Endothelial cell of umbilical vein (primary cell): ENCODE results near the gene MTFMT. TPM values are rescaled to one million over a fixed set of nuclear protein-coding genes. Genes with fewer than 3 reads are reported as not detected.

Experiments used
- BruUV-seq: library from RNA; stranded (reverse); fragments of 400-500 nt; replicated peaks from 2 replicates; lab custom pipeline; 2021; lab: Mats Ljungman, UMichigan
- CTCF ChIA-PET: fragments of 300-600, 350-600 bp; sonication (Branson Sonifier 250); formaldehyde crosslinking; loops from one replicate; lab custom pipeline; 2021; ENCODE audit warnings: antibody characterized with exemption, inconsistent platforms; lab: Charles Lee
- POLR2A ChIA-PET: fragments of 300-600, 350-600 bp; sonication (Branson Sonifier 250); formaldehyde crosslinking; loops from one replicate; lab custom pipeline; 2021; ENCODE audit warnings: antibody characterized with exemption, inconsistent platforms; lab: Charles Lee
- DNase-seq: peaks from one replicate; pipeline ENCODE4 v3.0.0-alpha.2; 2011; ENCODE audit warnings: low read depth, low spot score
- FAIRE-seq: peaks from 2 replicates; lab custom pipeline; 2011; peaks lifted over from hg19 to GRCh38; lab: Jason Lieb, UNC
- H2AFZ ChIP-seq: 2 replicates; pipeline ENCODE4 v1.6.0; 2012; ENCODE audit warnings: low read depth, low read length, control low read depth, inconsistent platforms
- H3K27ac ChIP-seq: 2 replicates; pipeline ENCODE4 v1.5.1; 2011; ENCODE audit warnings: low read depth, mild to moderate bottlenecking, control low read depth, low read length, moderate library complexity; ENCODE audit not compliant: insufficient read depth
- H3K27me3 ChIP-seq, 2 experiments: 2 replicates each; pipeline versions ENCODE4 v1.6.0 to v1.6.1; 2011; ENCODE audit warnings: low read length in 2 of 2, mixed read lengths in 1 of 2; ENCODE audit not compliant: control insufficient read depth in 2 of 2, insufficient read depth in 2 of 2
- H3K36me3 ChIP-seq, 2 experiments: 2 replicates in 1 of 2; 3 replicates in 1 of 2; pipeline ENCODE4 v1.5.1; 2011; ENCODE audit warnings: low read length in 2 of 2, mild to moderate bottlenecking in 1 of 2, moderate library complexity in 1 of 2; ENCODE audit not compliant: control insufficient read depth in 2 of 2, insufficient read depth in 2 of 2; ENCODE audit errors: extremely low read depth in 1 of 2
- H3K4me1 ChIP-seq: 3 replicates; pipeline ENCODE4 v1.5.1; 2011; ENCODE audit warnings: mild to moderate bottlenecking, low read length; ENCODE audit not compliant: control insufficient read depth, insufficient read depth; ENCODE audit errors: extremely low read depth
- H3K4me2 ChIP-seq: 2 replicates; pipeline ENCODE4 v1.6.1; 2011; ENCODE audit warnings: low read length, control low read depth, mixed read lengths; ENCODE audit not compliant: insufficient read depth
- H3K4me3 ChIP-seq, 3 experiments: fragments of 200-600 bp in 1 of 3; sonication (generic), shearing (Covaris generic) in 1 of 3; replicated peaks in 1 of 3; 2 replicates each; pipeline ENCODE4 v1.5.1; 2011 to 2016; ENCODE audit warnings: control low read depth in 3 of 3, low read length in 3 of 3, mild to moderate bottlenecking in 2 of 3, inconsistent platforms in 1 of 3, low read depth in 1 of 3, moderate library complexity in 1 of 3; ENCODE audit not compliant: insufficient read depth in 1 of 3
- H3K79me2 ChIP-seq: 2 replicates; pipeline ENCODE4 v1.6.0; 2012; ENCODE audit warnings: low read length, inconsistent platforms; ENCODE audit not compliant: control insufficient read depth, insufficient read depth
- H3K9ac ChIP-seq: replicated peaks from 2 replicates; pipeline ENCODE3; 2011; ENCODE audit warnings: low read length, control low read depth; ENCODE audit not compliant: insufficient read depth; ENCODE audit errors: extremely low read depth
- H3K9me1 ChIP-seq: replicated peaks from 3 replicates; pipeline ENCODE4 v1.6.0; 2011; ENCODE audit warnings: mild to moderate bottlenecking, low read length; ENCODE audit not compliant: control insufficient read depth, insufficient read depth; ENCODE audit errors: extremely low read depth
- H3K9me3 ChIP-seq: replicated peaks from 2 replicates; pipeline ENCODE4 v1.5.1; 2012; ENCODE audit warnings: low read length, inconsistent platforms; ENCODE audit not compliant: control insufficient read depth, insufficient read depth
- H4K20me1 ChIP-seq: replicated peaks from 2 replicates; pipeline ENCODE3; 2011; ENCODE audit warnings: mild to moderate bottlenecking, low read length; ENCODE audit not compliant: control insufficient read depth, insufficient read depth; ENCODE audit errors: extremely low read depth
- EZH2 ChIP-seq: IDR thresholded peaks from 2 replicates; pipeline ENCODE4 v1.6.1; 2012; ENCODE audit warnings: borderline replicate concordance, low read depth, mild to moderate bottlenecking, moderate library complexity, low read length, inconsistent platforms; ENCODE audit not compliant: severe bottlenecking
- FOS ChIP-seq: IDR thresholded peaks from 2 replicates; pipeline ENCODE4 v1.6.1; 2011; ENCODE audit warnings: mild to moderate bottlenecking, low read length, moderate library complexity, borderline replicate concordance; ENCODE audit not compliant: insufficient read depth
- GATA2 ChIP-seq: IDR thresholded peaks from 2 replicates; pipeline ENCODE4 v1.7.0; 2011; ENCODE audit warnings: low read depth, mild to moderate bottlenecking, moderate library complexity, mixed read lengths, low read length; ENCODE audit not compliant: insufficient read length, insufficient read depth
- JUN ChIP-seq: IDR thresholded peaks from 2 replicates; pipeline ENCODE4 v1.6.1; 2011; ENCODE audit warnings: borderline replicate concordance, low read depth; ENCODE audit not compliant: insufficient read length, insufficient read depth
- MYC ChIP-seq: IDR thresholded peaks from one replicate; pipeline ENCODE4 v1.6.1; 2011; ENCODE audit warnings: mild to moderate bottlenecking, low read depth, low read length
- POLR2A ChIP-seq: IDR thresholded peaks from 2 replicates; pipeline ENCODE4 v1.6.1; 2012; ENCODE audit warnings: low read depth, mild to moderate bottlenecking, control low read depth, low read length
- POLR2AphosphoS5 ChIP-seq: IDR thresholded peaks from 2 replicates; pipeline ENCODE4 v1.6.1; 2012; ENCODE audit warnings: low read depth, mild to moderate bottlenecking, control low read depth, low read length, moderate library complexity; ENCODE audit not compliant: insufficient read depth
- dilution Hi-C: fragments of 300-500 bp; cut with MboI; formaldehyde crosslinking; loops from one replicate; pipeline ENCODE4 v1.15.0; 2019; ENCODE audit warnings: low sequenced_read_pairs; ENCODE audit not compliant: extremely low pct_ligation_motif_present
- intact Hi-C: fragments of 100-400 bp; cut with micrococcal nuclease; formaldehyde crosslinking; loops from one replicate; pipeline ENCODE4 v1.10.0; 2022
- polyA plus RNA-seq, 4 experiments: library from polyadenylated mRNA; depleted of rRNA in 3 of 4; stranded (reverse) in 3 of 4; unstranded in 1 of 4; fragments of >200 nt; gene quantifications; 2 replicates each; pipeline versions ENCODE4 v1.2.1 to v1.2.3, GENCODE V29; 2011 to 2012; ENCODE audit warnings: missing spikeins in 1 of 4
- total RNA-seq: library from RNA; stranded (reverse); gene quantifications from 2 replicates; pipeline ENCODE4 v1.2.3, GENCODE V29; 2021
- TF ChIP-seq, protein P1 (sequence below): IDR thresholded peaks from 2 replicates; pipeline ENCODE4 v1.6.1; 2011; ENCODE audit not compliant: insufficient read depth, insufficient read length
- TF ChIP-seq, protein P2 (sequence below), 2 donors: IDR thresholded peaks; 1 replicate in 1 of 2; 2 replicates in 1 of 2; pipeline ENCODE4 v1.5.1; 2011; ENCODE audit warnings: low read length in 2 of 2, mild to moderate bottlenecking in 2 of 2, moderate library complexity in 2 of 2, control low read depth in 1 of 2, inconsistent platforms in 1 of 2, low read depth in 1 of 2; ENCODE audit not compliant: insufficient read depth in 1 of 2; ENCODE audit errors: extremely low read depth in 1 of 2

Gene MTFMT
- total and polyA plus RNA-seq, 2 donors (not counting 3 experiments of a cell fraction or from before 2014, with no cell fraction given): 7.5 to 20.4 TPM

DNA sequence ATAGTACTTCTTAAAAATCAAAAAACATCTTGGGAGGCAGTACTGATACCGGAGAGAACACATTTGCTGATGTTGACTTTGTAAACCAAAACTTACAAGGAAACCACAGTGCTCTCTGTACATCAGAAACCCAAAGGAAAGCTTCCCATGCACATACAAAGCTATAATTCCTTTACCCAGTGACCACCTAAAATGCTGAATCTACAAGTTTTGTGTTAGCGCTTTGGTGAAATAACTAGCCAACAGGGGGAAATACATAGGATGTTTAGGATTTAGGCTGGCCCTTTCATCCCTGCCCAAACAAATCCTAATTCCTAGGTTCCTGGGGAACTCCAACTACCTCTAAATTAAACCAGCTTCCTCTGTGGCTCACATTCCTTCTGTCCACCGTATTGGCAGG, 24.4 kb downstream of the MTFMT start:
- ChIA-PET CTCF (interaction anchor here (1.0 to 1.7 kb wide), 3 partner anchors 9 to 14 kb away, joined by 3 to 4 read pairs (median 3); no protein-coding TSS in a partner anchor), POLR2A (no interaction called here)
- H3K4me1 ChIP-seq: no peaks in the 10 kb centered on the region
- dilution Hi-C loops: no loop called here
- DNase-seq (no peak), FAIRE-seq (no peak)
- no peaks in the 10 kb centered on the region for H3K36me3 ChIP-seq
- H3K79me2 ChIP-seq: no peaks in the 10 kb centered on the region
- H3K9me3 ChIP-seq: no peaks in the 10 kb centered on the region
- H3K27me3 ChIP-seq: no peaks in the 10 kb centered on the region
- no peak overlapping the region for H3K4me3 ChIP-seq
- H3K27ac ChIP-seq: no peak overlapping the region
- H3K4me2 ChIP-seq: no peak overlapping the region
- no TSS peak for BruUV-seq
- no peaks in the 10 kb centered on the region for H4K20me1 ChIP-seq
- no peak overlapping the region for H2AFZ ChIP-seq
- TF ChIP-seq, protein P1, sequence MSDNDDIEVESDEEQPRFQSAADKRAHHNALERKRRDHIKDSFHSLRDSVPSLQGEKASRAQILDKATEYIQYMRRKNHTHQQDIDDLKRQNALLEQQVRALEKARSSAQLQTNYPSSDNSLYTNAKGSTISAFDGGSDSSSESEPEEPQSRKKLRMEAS: no peak
- TF ChIP-seq GATA2 (no peak), FOS (no peak), POLR2A (no peak), POLR2AphosphoS5 (no peak), EZH2 (no peak), JUN (no peak), MYC (no peak)
- TF ChIP-seq, protein P2, sequence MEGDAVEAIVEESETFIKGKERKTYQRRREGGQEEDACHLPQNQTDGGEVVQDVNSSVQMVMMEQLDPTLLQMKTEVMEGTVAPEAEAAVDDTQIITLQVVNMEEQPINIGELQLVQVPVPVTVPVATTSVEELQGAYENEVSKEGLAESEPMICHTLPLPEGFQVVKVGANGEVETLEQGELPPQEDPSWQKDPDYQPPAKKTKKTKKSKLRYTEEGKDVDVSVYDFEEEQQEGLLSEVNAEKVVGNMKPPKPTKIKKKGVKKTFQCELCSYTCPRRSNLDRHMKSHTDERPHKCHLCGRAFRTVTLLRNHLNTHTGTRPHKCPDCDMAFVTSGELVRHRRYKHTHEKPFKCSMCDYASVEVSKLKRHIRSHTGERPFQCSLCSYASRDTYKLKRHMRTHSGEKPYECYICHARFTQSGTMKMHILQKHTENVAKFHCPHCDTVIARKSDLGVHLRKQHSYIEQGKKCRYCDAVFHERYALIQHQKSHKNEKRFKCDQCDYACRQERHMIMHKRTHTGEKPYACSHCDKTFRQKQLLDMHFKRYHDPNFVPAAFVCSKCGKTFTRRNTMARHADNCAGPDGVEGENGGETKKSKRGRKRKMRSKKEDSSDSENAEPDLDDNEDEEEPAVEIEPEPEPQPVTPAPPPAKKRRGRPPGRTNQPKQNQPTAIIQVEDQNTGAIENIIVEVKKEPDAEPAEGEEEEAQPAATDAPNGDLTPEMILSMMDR (IDR thresholded peaks at IDR 0.05; ENCODE audit: extremely low read depth in 1 of 2, insufficient read depth in 1 of 2, low read depth in 1 of 2, low read length in 2 of 2): no peak
- peaks cover 2% of the 10 kb centered on the region for H3K9me1 ChIP-seq
- intact Hi-C loops: no loop called here
- H3K9ac ChIP-seq: no peak overlapping the region
